HG02840 (cell line): ENCODE results near the gene POLQ.
"Not testable (repeated sequence)": the region's sequence is repeated elsewhere in the genome, so short reads cannot be mapped to it uniquely, and the experiment has no call there.

Experiments used
- ATAC-seq: cut with Tn5 transposase; IDR thresholded peaks from one replicate; pipeline ENCODE4 v1.9.1; 2021; ENCODE audit warnings: mild to moderate bottlenecking, moderate library complexity, moderate number of reproducible peaks; ENCODE audit not compliant: unreplicated experiment, low FRiP score

POLQ gene

GRCh38 chr3:121431726-121432517 is 113.9 kb downstream of the POLQ start:
- peak; percentile 91 for ATAC-seq

DNA sequence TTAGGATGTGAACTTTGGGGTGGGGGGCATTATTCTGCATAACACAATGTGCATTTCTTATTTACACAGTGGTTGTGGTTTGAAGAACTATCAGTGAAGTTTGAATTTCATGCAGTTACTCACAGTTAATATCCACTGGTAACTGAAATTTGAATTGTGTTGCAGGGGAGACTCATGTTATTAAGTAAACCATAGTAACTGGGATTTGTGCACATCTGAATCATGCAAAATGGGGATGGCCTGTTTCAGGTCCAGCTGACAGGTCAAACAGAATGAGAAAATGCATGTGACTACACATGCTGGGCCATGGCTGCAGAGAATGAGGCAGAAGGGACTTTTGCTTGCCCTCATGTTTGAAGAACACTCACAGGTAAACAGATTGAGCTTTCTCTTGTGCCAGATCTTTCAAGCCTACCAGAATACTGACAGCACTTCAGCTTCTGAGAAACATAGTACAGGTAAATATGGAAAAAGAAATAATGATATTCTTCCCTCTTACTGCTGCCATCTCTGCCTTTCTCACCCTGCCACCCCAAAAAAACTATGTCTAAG is 115.0 kb downstream of the POLQ start:
- no peak for ATAC-seq

GRCh38 chr3:121424549-121424948 is 121.2 kb downstream of the POLQ start:
- ATAC-seq = no peak

DNA sequence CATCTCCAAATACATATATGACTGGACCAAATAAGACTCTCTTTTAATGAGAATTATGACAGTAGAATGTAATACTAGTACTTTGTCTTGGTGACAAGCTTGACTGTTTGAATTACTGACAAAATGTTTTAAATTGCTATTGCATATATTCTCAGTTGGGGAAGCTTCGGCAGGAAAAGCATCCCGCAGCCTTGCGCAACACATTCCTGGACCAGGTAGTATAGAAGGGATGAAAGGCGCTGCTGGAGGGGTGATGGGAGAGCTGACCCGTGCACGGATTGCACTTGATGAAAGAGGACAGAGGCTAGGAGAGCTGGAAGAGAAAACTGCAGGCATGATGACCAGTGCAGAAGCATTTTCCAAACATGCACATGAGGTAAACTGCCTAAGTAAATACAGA is 127.6 kb downstream of the POLQ start:
- no peak for ATAC-seq

GRCh38 chr3:121414924-121415323 is 130.9 kb downstream of the POLQ start:
- ATAC-seq = no peak

- ATAC-seq = no peak
Observed at GRCh38 chr3:121411523-121411922, 134.3 kb downstream of the POLQ start.

GRCh38 chr3:121405631-121406030 is 140.2 kb downstream of the POLQ start:
- no peak for ATAC-seq

DNA sequence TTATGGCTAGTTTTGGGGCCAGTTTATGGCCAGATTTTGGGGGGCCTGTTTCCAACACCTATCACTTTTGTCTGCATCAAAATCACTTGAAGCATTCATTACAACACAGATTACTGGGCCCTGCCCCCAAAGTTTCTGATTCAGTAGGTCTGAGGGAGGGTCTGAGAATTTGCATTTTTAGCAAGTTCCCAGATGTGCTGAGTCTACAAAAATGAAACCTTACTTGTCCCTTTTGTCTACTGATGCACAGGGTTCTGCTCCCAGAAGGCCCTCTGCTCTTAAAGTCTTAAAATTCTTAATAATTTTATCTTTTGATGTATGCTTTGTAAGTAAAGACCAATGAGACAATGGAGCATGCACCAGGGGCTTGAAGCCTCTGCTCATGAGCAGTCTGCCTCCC is 146.0 kb downstream of the POLQ start:
- ATAC-seq = no peak

DNA sequence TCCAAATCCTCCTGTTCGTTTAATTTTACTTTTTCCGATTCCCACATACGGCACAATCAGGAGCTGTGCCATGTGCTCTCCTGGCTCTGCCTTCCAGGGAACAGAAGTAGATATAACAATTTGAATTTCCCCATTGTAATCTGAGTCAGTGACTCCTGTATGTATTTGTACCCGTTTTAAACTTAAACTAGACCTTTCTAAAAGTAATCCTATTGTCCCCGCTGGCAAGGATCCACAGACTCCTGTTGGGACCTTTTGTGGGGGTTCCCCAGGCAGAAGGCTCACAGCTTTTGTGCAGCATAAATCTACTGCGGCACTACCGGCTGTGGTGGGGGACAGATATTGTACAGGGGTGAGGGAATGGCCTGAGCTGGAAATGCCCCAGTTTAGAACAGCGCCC is 147.7 kb downstream of the POLQ start:
- ATAC-seq = not testable (repeated sequence)

DNA sequence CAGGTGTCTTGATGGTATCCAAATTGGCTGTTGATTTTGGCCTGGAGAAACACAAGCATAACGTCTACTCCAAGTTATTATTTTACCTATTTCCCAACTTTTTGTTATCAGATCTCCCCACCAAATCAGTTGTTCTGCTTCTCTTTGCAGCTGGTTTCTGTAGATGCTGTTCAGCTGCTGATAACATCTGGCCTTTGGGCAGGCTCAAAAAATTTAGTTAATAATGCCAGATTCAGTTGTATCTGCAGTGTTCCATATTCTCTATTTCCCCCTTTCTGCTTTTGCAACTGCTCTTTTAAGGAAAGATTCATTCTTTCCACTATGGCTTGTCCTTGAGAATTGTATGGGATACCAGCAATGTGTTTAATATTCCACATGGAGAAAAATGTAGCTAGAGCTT is 149.8 kb downstream of the POLQ start:
- not testable (repeated sequence) for ATAC-seq

- not testable (repeated sequence) for ATAC-seq
Observed at GRCh38 chr3:121388308-121388707, 157.5 kb downstream of the POLQ start.
